ENCODE results near the gene MYBPHL. TPM values are rescaled to one million over a fixed set of nuclear protein-coding genes. Genes with fewer than 3 reads are reported as not detected.

The MYBPHL gene
- total and polyA plus RNA-seq, 2 of the 13 experiments (the other 11 are each of a cell fraction or from before 2014, with no cell fraction given), result 3.7 to 3.8 TPM

DNA sequence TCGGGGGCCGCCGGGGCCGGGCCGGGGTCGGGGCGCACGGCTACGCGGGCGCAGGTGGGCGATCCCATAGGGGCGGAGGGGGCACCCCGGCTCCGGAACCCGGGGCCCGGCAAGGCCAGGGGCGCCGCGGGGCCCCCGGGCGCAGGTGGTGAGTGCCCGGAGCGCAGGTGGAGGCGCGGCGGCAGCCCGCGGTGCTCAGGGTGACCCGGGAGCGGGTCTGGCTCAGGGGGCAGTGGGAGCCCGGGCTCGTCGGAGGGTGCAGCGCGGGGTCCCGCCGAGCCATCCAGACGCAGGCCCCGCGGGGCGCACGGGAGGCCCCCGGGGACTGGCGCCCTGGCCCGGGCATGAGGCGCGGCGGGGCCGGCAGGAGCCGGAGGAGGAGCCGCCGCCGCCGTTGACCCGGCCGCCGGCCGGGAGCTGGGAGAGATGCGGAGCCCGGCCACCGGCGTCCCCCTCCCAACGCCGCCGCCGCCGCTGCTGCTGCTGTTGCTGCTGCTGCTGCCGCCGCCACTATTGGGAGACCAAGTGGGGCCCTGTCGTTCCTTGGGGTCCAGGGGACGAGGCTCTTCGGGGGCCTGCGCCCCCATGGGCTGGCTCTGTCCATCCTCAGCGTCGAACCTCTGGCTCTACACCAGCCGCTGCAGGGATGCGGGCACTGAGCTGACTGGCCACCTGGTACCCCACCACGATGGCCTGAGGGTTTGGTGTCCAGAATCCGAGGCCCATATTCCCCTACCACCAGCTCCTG, 57.0 kb downstream of the MYBPHL start:
- Histone ChIP-seq H3K27me3 (ENCODE audit: control insufficient read depth in 1 of 2, insufficient read depth in 2 of 2, low read length in 2 of 2) (peaks cover 4 to 28% of the 10 kb centered on the region in 2 experiments; a peak in 4 of 5 replicates), H3K36me3 (replicated peaks in 1 of 2; ENCODE audit: control insufficient read depth in 1 of 2, insufficient read depth in 2 of 2, low read length in 2 of 2) (no peaks in the 10 kb centered on the region; a peak in 1 of 5 replicates), H4K20me1 (ENCODE audit: insufficient read depth, low read length) (no peaks in the 10 kb centered on the region), H3K4me3 (replicated peaks in 1 of 3; ENCODE audit: insufficient read depth in 1 of 3, low read depth in 2 of 3, low read length in 3 of 3) (peak overlapping the region; percentile 56 to 67 (median 58); a peak in 5 of 6 replicates), H3K9ac (ENCODE audit: insufficient read depth, low read depth, low read length) (peak overlapping the region; percentile 54; the same call in 1 of the 2 replicates), H2AFZ (ENCODE audit: low read length) (no peak overlapping the region), H3K27ac (ENCODE audit: extremely low read length, insufficient read depth, low read length) (no peak overlapping the region), H3K79me2 (ENCODE audit: insufficient read depth, low read length) (no peaks in the 10 kb centered on the region), H3K4me1 (ENCODE audit: insufficient read depth, low read length) (peaks cover 42% of the 10 kb centered on the region), H3K9me3 (ENCODE audit: low read length) (no peaks in the 10 kb centered on the region), H3K4me2 (ENCODE audit: low read depth, low read length) (peak overlapping the region; percentile 78)
- ATAC-seq (no peak; the same call in 2 of the 3 replicates), FAIRE-seq (no peak), DNase-seq (ENCODE audit: low spot score) (no peak)
- BruUV-seq (replicated peaks), result no TSS peak
- ChIA-PET POLR2A (interaction anchor here (0.9 to 1.3 kb wide), 3 partner anchors 10 to 35 kb away, joined by 3 to 4 read pairs (median 3); no protein-coding TSS in a partner anchor), CTCF (ENCODE audit: low intra/inter-chr PET ratio, low total read pairs) (interaction anchor here (1.8 kb wide), 1 partner anchor 14 kb away, joined by 5 read pairs; no protein-coding TSS in a partner anchor)
- in situ Hi-C loops (cut with HindIII; ENCODE audit: extremely low pct_ligation_motif_present, low pct_unique_long_range_greater_than_20kb) (no loop called here), intact Hi-C loops (cut with micrococcal nuclease; ENCODE audit: unreplicated experiment) (loop anchor here (1.0 kb wide), 1 partner anchor 9 kb away; no protein-coding TSS in a partner anchor)
- TF ChIP-seq ZNF574 (CRISPR knock-in tag; IDR thresholded peaks at IDR 0.05), result 0 out of 2 replicates have a peak, but pooled peaks have one; percentile 17
- peak; percentile 31; the same call in 1 of the 2 replicates for TF ChIP-seq GABPB1 (CRISPR knock-in tag; IDR thresholded peaks at IDR 0.05)
- no peak for TF ChIP-seq RBFOX2 (IDR thresholded peaks at IDR 0.05; ENCODE audit: low read depth, low read length)
- TF ChIP-seq SIN3A (IDR thresholded peaks at IDR 0.05; ENCODE audit: borderline replicate concordance, low read depth, low read length), result peak; percentile 41; the same call in 1 of the 2 replicates
- TF ChIP-seq ZFX (CRISPR knock-in tag; IDR thresholded peaks at IDR 0.05; ENCODE audit: low read depth), result peak; percentile 7; the same call in 1 of the 2 replicates
- no peak for TF ChIP-seq PHF8 (CRISPR knock-in tag; IDR thresholded peaks at IDR 0.05)
- 0 out of 2 replicates have a peak, but pooled peaks have one; percentile 51 for TF ChIP-seq ZSCAN21 (CRISPR knock-in tag; IDR thresholded peaks at IDR 0.05; ENCODE audit: borderline replicate concordance)
- TF ChIP-seq, protein P1, sequence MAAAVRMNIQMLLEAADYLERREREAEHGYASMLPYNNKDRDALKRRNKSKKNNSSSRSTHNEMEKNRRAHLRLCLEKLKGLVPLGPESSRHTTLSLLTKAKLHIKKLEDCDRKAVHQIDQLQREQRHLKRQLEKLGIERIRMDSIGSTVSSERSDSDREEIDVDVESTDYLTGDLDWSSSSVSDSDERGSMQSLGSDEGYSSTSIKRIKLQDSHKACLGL (CRISPR knock-in tag; IDR thresholded peaks at IDR 0.05), result peak; percentile 46; the same call in 1 of the 2 replicates
- no peak for TF ChIP-seq ZNF121 (CRISPR knock-in tag; IDR thresholded peaks at IDR 0.05)
- TF ChIP-seq ZNF703 (CRISPR knock-in tag; IDR thresholded peaks at IDR 0.05; ENCODE audit: borderline replicate concordance), result 0 out of 2 replicates have a peak, but pooled peaks have one; percentile 9
- TF ChIP-seq, protein P2, sequence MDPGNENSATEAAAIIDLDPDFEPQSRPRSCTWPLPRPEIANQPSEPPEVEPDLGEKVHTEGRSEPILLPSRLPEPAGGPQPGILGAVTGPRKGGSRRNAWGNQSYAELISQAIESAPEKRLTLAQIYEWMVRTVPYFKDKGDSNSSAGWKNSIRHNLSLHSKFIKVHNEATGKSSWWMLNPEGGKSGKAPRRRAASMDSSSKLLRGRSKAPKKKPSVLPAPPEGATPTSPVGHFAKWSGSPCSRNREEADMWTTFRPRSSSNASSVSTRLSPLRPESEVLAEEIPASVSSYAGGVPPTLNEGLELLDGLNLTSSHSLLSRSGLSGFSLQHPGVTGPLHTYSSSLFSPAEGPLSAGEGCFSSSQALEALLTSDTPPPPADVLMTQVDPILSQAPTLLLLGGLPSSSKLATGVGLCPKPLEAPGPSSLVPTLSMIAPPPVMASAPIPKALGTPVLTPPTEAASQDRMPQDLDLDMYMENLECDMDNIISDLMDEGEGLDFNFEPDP (CRISPR knock-in tag; conservative IDR thresholded peaks at IDR 0.05), result 0 out of 2 replicates have a peak, but pooled peaks have one; percentile 8
- TF ChIP-seq, protein P3, sequence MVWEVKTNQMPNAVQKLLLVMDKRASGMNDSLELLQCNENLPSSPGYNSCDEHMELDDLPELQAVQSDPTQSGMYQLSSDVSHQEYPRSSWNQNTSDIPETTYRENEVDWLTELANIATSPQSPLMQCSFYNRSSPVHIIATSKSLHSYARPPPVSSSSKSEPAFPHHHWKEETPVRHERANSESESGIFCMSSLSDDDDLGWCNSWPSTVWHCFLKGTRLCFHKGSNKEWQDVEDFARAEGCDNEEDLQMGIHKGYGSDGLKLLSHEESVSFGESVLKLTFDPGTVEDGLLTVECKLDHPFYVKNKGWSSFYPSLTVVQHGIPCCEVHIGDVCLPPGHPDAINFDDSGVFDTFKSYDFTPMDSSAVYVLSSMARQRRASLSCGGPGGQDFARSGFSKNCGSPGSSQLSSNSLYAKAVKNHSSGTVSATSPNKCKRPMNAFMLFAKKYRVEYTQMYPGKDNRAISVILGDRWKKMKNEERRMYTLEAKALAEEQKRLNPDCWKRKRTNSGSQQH (CRISPR knock-in tag; IDR thresholded peaks at IDR 0.05; ENCODE audit: low read depth), result no peak
- 5% methylated on average over 8 of the region's 80 CpGs for WGBS (ENCODE audit: low lambda C conversion rate)
